ENCODE data around the gene PTPRM. TPM values are rescaled to one million over a fixed set of nuclear protein-coding genes. Genes with fewer than 3 reads are reported as not detected.

Gene PTPRM
- total RNA-seq, 1 donor from 2014 or later: 256 TPM

- DNase-seq (ENCODE audit: extremely low read depth, low read depth, low spot score): no peak
Measured at GRCh38 chr18:8329186-8329771, 762.2 kb downstream of the PTPRM start.

GRCh38 chr18:8330575-8330974 lies 763.5 kb downstream of the PTPRM start:
- no peak for DNase-seq (ENCODE audit: extremely low read depth, low read depth, low spot score)

GRCh38 chr18:8332286-8332685 lies 765.2 kb downstream of the PTPRM start:
- DNase-seq (ENCODE audit: extremely low read depth, low read depth, low spot score): no peak

DNA sequence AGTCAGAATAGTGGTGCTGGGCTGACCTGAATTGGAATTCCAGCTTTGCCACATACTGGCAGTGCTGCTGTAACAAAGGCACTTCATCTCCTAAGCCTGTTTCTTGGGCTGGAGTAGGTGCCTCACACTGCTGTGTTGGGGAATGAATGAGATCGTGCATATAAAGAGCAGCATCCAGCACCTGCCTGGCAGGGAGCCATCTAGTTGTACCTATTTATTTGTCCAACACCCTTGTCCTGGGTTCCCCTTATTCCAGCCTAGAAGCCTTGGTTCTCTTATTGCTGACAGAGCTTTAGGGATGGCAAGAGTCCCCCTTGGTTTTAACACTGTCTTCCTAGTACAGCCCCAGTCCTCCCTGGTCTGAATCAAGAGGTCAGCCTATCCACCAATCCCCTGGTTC lies 766.8 kb downstream of the PTPRM start:
- no peak for DNase-seq (ENCODE audit: extremely low read depth, low read depth, low spot score)

GRCh38 chr18:8337211-8337610 lies 770.1 kb downstream of the PTPRM start:
- no peak for DNase-seq (ENCODE audit: extremely low read depth, low read depth, low spot score)

DNA sequence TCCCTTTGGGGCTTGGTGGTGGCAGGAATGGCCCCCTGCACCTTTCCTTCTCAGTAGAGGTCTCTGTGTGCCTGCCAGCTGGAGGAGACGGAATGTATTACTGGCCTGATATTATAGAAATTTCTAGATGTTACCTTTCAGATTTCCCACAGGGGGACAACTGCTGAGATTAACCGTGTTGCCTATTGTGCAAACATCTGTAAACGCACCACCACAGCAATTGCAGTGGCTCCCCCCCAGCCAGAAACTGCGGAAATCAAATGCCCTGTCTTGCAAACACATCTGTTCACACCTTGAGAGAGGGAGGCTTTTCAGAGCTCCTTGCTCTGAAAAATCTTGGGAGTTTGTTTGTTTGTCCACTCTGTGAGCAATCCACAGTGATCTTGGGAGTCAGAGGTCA lies 772.1 kb downstream of the PTPRM start:
- DNase-seq (ENCODE audit: extremely low read depth, low read depth, low spot score): no peak

DNA sequence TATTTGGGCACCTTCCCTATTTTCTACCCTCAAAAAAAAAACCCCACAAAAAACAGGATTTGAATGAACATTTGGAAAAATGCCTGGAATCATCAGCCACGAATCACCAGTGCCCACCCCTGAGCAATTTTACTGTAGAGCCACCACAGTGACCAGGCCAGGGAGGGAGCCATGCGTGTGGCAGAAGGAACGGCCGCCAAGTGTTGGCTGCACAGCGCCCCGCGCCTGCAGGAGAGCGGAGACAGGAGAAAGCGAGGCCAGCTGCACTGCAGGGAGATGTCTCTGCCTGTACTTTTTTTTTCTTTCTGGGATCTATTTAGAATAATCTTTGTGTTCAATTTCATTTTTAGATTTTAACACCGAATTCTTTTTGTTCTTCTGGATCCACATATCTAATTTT lies 772.8 kb downstream of the PTPRM start:
- no peak for DNase-seq (ENCODE audit: extremely low read depth, low read depth, low spot score)

- no peak for DNase-seq (ENCODE audit: extremely low read depth, low read depth, low spot score)
Measured at GRCh38 chr18:8341481-8342230, 774.5 kb downstream of the PTPRM start.

DNA sequence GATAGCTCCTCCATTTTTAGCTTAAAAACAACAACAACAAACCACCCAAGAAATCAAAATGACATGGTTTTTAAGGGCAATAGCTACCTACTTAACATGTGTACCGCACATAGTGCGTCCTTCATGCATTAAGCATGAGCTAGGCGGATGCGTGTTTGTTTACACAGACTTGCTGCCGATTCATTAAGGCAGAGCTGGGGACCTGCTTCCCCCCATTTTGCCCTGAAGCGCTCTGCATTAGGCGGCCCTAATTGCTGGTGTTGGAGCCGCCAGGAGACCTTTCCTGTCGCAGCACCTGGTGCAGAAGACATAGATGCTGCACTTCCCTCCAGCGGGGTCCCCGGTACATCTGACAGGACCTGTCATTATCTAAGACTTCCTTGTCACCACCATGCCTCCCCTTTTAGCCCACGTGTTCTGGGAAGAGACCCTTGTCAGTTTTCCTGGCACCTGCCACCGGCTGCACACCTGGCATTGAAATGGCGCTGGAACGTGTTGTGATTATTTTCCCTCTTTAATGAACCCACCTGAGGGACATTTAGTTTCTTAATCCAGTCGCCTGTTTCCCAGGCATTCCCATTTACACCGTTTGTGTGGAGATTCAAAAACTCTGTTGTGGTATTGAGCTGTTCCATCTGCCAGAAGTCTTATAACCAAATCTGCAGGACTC lies 781.1 kb downstream of the PTPRM start:
- no peak for DNase-seq (ENCODE audit: extremely low read depth, low read depth, low spot score)

- DNase-seq (ENCODE audit: extremely low read depth, low read depth, low spot score): no peak
Measured at GRCh38 chr18:8349608-8350323, 782.6 kb downstream of the PTPRM start.

- no peak for DNase-seq (ENCODE audit: extremely low read depth, low read depth, low spot score)
Measured at GRCh38 chr18:8350628-8351027, 783.5 kb downstream of the PTPRM start.

DNA sequence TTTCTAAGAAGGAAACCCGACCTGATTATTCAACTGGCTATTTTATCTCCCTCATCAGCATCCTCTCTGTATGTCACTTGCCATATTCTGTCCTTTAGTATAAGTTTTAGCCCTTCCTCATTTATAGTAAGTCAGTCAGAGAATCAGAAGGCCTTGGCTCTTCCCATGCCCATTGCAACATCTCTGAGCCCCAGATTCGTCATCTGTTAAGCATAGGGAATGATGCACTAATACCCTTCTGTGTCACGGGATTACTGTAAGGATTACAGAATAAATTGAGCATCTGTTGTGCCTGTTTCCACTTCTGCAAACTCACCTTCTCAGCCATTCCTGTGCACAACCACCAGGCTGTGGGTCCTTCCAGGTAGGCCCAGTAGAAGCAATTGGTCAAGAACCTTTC lies 784.0 kb downstream of the PTPRM start:
- no peak for DNase-seq (ENCODE audit: extremely low read depth, low read depth, low spot score)

- no peak for DNase-seq (ENCODE audit: extremely low read depth, low read depth, low spot score)
Measured at GRCh38 chr18:8354304-8354703, 787.2 kb downstream of the PTPRM start.

GRCh38 chr18:8356001-8356400 lies 788.9 kb downstream of the PTPRM start:
- no peak for DNase-seq (ENCODE audit: extremely low read depth, low read depth, low spot score)

DNA sequence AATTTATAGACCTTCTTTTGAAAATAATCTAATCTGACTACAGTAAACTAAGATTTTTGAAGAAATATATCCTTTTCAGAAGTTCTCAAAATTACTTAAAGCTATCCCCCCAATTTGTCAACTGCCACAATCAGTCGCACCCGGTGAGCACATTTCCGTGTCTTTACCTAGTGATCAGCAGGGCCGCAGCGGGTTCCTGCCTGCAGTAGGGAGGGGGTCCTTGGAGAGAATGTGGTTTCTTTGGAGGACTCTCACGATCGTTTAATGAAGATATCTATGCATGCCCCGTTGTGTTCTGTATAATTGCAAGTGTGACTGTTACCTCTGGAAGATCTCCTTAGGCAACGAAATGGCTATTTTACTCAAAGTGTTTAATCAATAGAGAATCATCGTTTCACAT lies 790.2 kb downstream of the PTPRM start:
- no peak for DNase-seq (ENCODE audit: extremely low read depth, low read depth, low spot score)

GRCh38 chr18:8358033-8358765 lies 791.1 kb downstream of the PTPRM start:
- DNase-seq (ENCODE audit: extremely low read depth, low read depth, low spot score): no peak

GRCh38 chr18:8359076-8359475 lies 792.0 kb downstream of the PTPRM start:
- no peak for DNase-seq (ENCODE audit: extremely low read depth, low read depth, low spot score)

- DNase-seq (ENCODE audit: extremely low read depth, low read depth, low spot score): no peak
Measured at GRCh38 chr18:8359481-8359880, 792.4 kb downstream of the PTPRM start.

- DNase-seq (ENCODE audit: extremely low read depth, low read depth, low spot score): no peak
Measured at GRCh38 chr18:8361941-8362471, 794.9 kb downstream of the PTPRM start.

- no peak for DNase-seq (ENCODE audit: extremely low read depth, low read depth, low spot score)
Measured at GRCh38 chr18:8362863-8363262, 795.7 kb downstream of the PTPRM start.

GRCh38 chr18:8364385-8364784 lies 797.3 kb downstream of the PTPRM start:
- no peak for DNase-seq (ENCODE audit: extremely low read depth, low read depth, low spot score)

Data from glomerular endothelial cell (primary cell).